Measurements from ENCODE around the gene SLC25A1.
"Not testable (repeated sequence)": the region's sequence is repeated elsewhere in the genome, so short reads cannot be mapped to it uniquely, and the experiment has no call there.

The SLC25A1 gene

DNA sequence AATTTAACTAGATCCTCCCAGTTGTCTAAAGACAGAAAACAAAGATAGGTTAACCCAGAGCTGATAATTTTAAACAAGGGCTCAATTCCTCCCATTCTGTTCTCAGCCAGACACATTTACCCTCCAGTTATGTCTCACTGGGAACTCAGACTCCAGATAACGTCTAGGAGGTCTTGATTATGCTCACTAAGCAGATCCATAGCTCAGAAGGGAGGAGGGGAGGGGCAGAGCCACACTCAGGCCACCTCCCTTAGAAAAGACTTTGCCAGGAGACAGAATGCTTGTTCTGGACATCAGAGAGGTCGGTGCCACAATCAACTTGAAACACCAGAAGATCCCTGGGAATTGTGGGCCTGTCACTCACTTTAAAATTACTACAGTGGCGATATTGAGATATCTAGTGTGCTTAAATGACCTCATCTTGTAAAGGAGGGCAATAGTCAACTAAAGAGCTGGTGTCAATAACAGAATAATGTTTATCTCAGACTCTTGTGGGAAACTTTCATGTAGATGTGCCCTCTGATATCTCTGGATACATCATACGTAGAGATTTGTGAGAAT, 29.8 kb upstream of the SLC25A1 start:
- DNase-seq (ENCODE audit: low spot score): no peak
- TF ChIP-seq CTCF (IDR thresholded peaks at IDR 0.05; ENCODE audit: borderline replicate concordance, control extremely low read depth, extremely low read depth, insufficient read depth, missing control alignments): no peak
- in situ Hi-C loops (cut with MboI; ENCODE audit: low sequenced_read_pairs, unreplicated experiment): no loop called here

DNA sequence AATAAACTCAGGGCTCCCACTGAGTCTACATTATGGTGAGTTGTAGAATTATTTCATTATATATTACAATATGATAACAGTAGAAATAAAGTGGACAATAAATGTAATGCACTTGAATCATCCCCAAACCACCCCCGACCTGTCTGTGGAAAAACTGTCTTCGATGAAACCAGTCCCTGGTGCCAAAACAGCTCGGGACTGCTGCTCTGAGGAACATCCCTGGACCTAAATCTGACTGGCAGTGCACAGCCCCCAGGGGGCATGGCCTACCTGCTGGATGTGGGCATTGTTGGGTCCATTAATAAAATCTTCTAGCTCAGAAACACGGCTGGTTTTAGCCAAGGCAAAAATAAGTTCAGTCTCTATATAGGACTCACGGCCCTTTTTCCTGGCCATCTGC, 29.3 kb upstream of the SLC25A1 start:
- TF ChIP-seq CTCF (IDR thresholded peaks at IDR 0.05; ENCODE audit: borderline replicate concordance, control extremely low read depth, extremely low read depth, insufficient read depth, missing control alignments): no peak
- no peak for DNase-seq (ENCODE audit: low spot score)
- in situ Hi-C loops (cut with MboI; ENCODE audit: low sequenced_read_pairs, unreplicated experiment): no loop called here

- in situ Hi-C loops (cut with MboI; ENCODE audit: low sequenced_read_pairs, unreplicated experiment): no loop called here
- no peak for TF ChIP-seq CTCF (IDR thresholded peaks at IDR 0.05; ENCODE audit: borderline replicate concordance, control extremely low read depth, extremely low read depth, insufficient read depth, missing control alignments)
- no peak for DNase-seq (ENCODE audit: low spot score)
Measured at GRCh38 chr22:19207401-19207808, 28.9 kb upstream of the SLC25A1 start.

- TF ChIP-seq CTCF (IDR thresholded peaks at IDR 0.05; ENCODE audit: borderline replicate concordance, control extremely low read depth, extremely low read depth, insufficient read depth, missing control alignments): no peak
- in situ Hi-C loops (cut with MboI; ENCODE audit: low sequenced_read_pairs, unreplicated experiment): no loop called here
- DNase-seq (ENCODE audit: low spot score): no peak
Measured at GRCh38 chr22:19206287-19206686, 27.8 kb upstream of the SLC25A1 start.

- DNase-seq (ENCODE audit: low spot score): no peak
- in situ Hi-C loops (cut with MboI; ENCODE audit: low sequenced_read_pairs, unreplicated experiment): no loop called here
- TF ChIP-seq CTCF (IDR thresholded peaks at IDR 0.05; ENCODE audit: borderline replicate concordance, control extremely low read depth, extremely low read depth, insufficient read depth, missing control alignments): no peak
Measured at GRCh38 chr22:19204640-19205039, 26.1 kb upstream of the SLC25A1 start.

DNA sequence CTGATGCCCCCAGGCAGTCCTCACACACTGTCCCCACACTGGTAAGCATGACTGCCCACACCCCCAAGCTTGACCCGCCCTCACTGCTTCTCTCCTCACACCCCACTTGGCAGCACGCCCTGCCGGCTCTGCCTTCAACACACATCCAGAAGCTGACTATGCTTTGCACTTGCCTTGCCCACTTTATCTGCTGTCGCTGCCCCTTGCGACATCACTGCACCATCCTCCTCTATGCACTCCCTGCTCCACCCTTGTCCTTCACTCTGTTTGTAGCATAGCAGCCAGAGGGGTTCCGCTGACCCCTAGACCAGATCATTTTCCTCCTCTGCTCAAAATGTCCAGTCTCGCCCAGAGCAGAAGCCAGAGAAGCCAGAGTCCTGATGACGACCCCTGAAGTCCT, 25.3 kb upstream of the SLC25A1 start:
- in situ Hi-C loops (cut with MboI; ENCODE audit: low sequenced_read_pairs, unreplicated experiment): no loop called here
- TF ChIP-seq CTCF (IDR thresholded peaks at IDR 0.05; ENCODE audit: borderline replicate concordance, control extremely low read depth, extremely low read depth, insufficient read depth, missing control alignments): no peak
- no peak for DNase-seq (ENCODE audit: low spot score)

DNA sequence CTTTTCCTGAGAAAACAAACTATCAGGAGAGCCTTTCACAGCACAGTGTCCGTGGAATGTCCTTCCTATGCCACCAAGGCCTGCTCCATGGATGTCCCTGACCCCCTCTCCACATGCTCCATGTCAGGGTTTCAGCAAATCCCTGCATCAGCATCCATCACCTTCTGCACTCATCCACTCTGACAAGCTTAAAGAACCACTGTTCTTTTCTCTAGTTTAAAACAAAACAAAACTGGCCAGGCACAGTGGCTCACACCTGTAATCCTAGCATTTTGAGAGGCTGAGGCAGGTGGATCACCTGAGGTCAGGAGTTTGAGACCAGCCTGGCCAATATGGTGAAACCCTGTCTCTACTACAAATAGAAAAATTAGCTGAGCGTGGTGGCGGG, 24.3 kb upstream of the SLC25A1 start:
- in situ Hi-C loops (cut with MboI; ENCODE audit: low sequenced_read_pairs, unreplicated experiment); DNase-seq (ENCODE audit: low spot score): not testable (repeated sequence)

Measured in GM13976 (cell line).